Activated CD8-positive, alpha-beta memory T cell treated with anti-CD3 and anti-CD28 coated beads for 4 hours (primary cell): Measurements from ENCODE around the gene MED16.

Experiments
- DNase-seq, 2 donors: peaks; one replicate each; pipeline ENCODE4 v3.0.0-alpha.2; 2020; ENCODE audit warnings: low read depth in 2 of 2

The MED16 gene

GRCh38 chr19:927780-928401 is 34.9 kb upstream of the MED16 start:
- DNase-seq, result no peak

DNA sequence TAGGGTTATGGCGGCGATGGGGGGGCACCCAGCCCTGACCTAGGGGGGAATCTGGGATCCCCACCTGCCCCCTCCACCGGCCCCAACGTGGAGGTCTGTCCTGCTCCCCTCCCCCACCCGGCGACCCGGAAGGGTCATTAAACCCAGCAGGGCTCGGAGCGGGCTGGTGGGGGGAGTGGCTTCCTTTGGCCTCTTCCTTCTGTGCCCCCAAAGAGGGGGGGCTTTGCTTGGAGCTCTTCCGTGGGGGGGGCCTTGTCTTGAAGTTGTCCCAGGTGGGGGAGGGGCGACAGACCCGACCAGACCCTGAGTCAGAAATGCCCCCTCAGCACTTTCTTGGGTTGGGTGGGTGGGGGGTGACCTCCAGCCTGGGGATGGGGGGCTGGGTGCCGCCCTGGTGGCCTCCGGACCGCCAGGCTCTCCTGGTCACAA is 34.4 kb upstream of the MED16 start:
- DNase-seq, result no peak

- no peak for DNase-seq
Observed at GRCh38 chr19:926589-927350, 33.8 kb upstream of the MED16 start.

- no peak for DNase-seq
Observed at GRCh38 chr19:926323-926588, 33.3 kb upstream of the MED16 start.

DNA sequence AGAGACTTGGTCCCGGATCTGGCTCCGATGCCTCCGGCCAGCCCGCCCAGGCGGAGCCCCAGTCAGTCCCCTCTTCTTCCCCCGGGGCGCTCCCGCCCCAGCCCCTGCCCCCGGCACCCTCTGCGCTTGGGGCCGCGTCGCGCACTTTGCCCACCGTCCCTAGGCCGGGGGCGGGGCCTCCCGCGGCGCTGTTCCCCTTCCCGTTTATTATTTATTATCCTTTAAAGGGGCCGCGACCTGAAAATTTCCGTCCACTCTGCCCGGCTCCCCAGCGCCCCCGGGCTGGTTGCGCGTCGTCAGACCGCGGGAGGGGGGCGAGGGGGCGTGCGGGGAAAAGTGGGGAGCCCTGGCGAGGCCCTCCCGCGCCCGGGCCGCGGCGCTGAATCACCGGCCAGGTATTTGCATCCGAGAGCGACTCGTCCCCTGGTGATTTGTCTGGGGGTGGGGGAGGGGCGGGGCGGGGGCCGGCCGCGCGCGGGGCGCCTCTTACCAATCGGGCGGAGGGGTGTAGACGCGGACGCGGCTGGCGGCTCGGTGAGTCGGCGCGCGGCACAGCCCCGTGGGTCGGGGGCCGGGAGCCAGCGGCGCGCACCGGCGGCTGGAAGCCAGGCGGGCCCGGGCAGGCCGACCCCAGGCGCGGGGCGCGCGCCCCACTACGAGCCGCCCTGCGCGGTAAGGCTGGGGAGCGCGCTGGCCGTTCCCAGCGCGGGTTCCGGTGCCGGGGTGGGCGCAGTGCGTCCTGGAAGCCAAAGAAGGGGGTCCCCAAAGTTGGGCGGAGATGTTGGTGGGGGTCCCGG is 32.7 kb upstream of the MED16 start, which contains the start of gene ARID3A:
Gene ARID3A (plus strand): TSS at position 510 of the 797 bp plus-strand sequence. CDS start 3,494 bp downstream, outside the sequence.
- peak; percentile 43 to 47 for DNase-seq

DNA sequence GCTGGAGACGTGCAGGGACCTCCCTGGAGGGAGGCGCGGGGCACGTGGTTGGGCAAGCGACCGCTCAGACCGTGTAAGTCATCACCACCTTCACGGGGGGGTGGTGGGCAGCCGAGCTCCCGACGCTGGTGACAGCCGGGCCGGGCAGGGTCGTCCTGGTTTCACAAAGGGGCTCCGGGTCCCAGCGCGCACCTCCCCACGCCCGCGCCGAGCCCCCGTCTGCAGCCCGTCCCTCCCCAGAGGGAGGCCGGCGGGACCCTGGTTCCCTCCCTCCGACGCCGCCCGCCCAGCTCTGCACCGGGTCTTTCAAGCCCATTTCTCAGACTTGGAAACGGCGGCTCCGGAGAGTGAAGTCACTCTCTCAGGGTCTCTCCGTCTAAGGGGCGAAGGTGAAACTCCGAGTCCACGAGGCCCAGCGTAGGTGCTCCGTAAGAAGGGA is 32.1 kb upstream of the MED16 start:
- DNase-seq, result no peak

GRCh38 chr19:924553-925086 is 31.6 kb upstream of the MED16 start:
- DNase-seq, result no peak

DNA sequence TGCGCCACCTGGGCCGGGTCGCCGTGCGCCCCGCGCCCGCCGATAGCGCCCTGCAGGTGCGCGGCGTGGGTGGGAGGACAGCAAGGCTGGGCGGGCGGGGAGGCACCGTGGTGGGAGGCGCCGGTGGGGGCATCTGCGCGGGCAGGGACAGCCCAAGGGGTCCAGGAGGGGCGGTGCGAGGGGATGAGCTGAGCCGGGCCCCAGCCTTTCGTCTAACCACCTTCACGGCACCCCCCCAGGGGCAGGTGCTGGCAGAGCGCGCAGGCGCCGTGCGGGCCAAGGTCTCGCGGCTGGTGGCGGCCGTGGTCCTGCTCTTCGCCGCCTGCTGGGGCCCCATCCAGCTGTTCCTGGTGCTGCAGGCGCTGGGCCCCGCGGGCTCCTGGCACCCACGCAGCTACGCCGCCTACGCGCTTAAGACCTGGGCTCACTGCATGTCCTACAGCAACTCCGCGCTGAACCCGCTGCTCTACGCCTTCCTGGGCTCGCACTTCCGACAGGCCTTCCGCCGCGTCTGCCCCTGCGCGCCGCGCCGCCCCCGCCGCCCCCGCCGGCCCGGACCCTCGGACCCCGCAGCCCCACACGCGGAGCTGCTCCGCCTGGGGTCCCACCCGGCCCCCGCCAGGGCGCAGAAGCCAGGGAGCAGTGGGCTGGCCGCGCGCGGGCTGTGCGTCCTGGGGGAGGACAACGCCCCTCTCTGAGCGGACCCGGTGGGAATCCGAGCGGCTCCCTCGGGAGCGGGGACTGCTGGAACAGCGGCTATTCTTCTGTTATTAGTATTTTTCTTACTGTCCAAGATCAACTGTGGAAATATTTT is 27.3 kb upstream of the MED16 start:
- peak; percentile 32 to 39 for DNase-seq

DNA sequence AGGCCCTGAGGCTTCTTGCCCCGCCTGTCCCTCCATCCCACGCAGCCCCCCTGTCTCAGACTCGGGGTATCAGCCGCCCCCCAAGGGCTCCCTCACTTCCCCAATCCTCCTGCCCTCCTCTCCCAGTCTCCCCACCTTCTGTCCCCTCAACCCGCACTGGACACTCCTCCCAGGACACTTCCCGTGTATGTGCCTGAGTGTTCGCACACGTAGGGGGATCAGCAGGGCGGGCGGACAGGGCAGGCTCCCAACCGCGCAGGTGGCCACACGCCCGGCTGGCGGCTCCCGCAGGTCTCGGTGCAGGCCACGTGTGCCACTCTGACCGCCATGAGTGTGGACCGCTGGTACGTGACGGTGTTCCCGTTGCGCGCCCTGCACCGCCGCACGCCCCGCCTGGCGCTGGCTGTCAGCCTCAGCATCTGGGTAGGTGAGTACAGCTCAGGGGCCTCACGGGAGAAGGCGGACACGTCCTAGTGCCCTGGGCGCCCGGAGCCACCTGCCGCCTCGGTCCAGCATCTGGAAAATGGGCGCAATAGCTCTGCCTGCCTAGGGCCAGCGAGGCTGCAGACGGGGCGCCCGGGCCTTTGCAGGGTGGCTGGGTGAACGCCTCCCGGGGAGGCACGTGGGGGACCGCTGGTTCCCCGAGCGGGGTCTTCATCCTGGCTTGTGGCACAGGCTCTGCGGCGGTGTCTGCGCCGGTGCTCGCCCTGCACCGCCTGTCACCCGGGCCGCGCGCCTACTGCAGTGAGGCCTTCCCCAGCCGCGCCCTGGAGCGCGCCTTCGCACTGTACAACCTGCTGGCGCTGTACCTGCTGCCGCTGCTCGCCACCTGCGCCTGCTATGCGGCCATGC is 26.4 kb upstream of the MED16 start:
- DNase-seq, result no peak

DNA sequence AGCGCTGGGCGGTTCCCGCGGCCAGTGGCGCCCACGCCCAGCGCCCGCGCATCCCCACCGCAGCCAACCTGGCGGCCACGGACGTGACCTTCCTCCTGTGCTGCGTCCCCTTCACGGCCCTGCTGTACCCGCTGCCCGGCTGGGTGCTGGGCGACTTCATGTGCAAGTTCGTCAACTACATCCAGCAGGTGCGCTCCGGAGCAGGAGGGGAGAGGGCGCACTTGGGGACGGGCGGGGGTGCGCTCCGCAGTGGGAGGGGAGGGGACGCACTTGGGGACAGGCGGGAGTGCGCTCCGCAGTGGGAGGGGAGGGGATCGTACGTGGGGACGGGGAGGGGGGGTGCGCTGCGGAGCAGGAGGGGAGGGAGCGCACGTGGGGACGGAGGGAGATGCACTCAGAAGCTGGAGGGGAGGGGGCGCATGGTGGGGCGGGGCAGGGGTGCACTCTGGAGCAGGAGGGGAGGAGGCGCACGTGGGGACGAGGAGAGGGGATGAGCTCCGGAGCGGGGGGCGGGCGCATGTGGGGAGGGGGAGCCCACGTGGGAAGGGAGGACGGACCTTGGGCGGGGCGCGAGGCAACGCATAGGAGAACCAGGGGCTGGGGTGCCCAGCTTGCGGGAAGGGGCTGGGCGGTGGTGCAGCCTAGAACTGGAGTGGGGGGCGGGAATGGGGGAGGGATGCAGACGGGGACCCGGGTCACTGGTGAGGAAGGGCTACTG is 25.7 kb upstream of the MED16 start:
- DNase-seq, result no peak

DNA sequence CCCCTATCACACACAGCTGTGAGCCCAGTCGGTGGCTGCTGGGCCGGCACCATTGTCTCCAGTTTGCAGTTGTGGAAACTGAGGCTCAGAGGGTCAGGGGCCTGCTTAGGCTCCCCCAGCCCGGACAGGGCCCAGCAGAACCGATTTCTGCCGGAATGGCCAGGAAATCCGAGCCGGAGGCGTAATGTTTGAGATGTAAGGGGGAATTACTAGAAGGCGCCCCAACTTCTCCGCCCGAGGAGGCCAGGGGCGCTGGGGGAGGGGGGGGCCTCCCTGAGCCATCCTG is 25.1 kb upstream of the MED16 start:
- DNase-seq, result no peak

DNA sequence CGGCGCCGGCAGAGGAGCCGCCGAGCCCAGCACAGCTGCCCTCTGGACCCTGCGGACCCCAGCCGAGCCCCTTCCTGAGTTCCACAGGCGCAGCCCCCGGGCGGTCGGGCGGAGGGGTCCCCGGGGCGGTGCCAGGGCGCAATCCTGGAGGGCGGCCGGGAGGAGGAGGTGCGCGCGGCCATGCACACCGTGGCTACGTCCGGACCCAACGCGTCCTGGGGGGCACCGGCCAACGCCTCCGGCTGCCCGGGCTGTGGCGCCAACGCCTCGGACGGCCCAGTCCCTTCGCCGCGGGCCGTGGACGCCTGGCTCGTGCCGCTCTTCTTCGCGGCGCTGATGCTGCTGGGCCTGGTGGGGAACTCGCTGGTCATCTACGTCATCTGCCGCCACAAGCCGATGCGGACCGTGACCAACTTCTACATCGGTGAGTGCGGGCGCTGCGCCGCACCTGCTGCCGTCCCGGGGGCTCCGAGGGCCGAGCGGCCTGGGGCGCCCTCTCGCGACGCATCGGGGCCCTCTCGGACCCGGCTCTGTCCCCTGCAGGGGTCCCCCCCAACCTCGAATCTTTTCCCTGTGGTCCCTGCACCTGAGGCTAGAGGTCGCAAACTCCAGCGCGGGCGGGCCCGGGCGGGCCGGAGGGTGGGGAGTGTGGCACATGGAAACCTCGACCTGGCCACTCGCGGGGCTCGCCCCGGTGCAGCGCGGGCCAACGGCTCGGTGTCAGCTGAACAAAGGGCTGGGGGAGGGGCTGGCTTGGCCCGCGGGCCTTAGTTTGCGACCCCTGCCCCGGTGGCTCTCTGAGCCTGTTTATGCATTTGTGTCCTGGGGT is 24.6 kb upstream of the MED16 start, which contains the start of gene KISS1R:
Gene KISS1R (plus strand): TSS at position 11 of the 829 bp plus-strand sequence. CDS start 170 bp downstream, at position 181.
- DNase-seq, result no peak

GRCh38 chr19:916645-917322 is 23.8 kb upstream of the MED16 start:
- no peak for DNase-seq

DNA sequence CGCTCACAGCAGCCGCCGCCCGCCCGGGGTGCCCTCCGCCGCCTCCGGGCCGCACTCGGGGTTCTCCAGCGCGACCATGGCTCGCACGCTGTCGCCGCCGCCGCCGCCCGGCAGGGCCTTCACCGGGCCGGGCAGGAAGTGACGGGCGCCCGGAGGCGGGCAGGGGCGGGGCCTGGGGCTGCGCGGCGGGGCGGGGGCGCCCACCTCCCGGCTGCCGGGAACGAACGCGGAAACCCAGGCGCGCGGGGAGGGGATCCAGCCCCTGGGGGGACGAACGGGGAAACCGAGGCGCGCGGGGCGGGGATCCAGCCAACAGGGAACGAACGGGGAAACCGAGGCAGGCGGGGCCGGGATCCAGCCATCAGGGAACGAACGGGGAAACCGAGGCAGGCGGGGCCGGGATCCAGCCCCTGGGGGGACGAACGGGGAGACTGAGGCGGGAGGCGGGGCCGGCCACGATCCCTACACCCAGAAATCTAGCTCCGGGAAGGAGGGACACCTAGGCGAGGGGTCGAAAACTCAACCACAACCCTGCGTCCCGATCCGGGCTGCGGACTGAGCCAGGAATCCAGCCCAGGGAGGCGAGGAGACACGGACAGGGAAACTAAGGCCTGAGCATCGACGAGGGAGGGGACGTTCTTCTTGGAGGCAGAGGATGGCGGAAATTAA is 20.2 kb upstream of the MED16 start, which contains the start of gene R3HDM4:
Gene R3HDM4 (minus strand): TSS at position 140 of the 669 bp plus-strand sequence. CDS start 62 bp downstream, at position 78.
- peak; percentile 65 to 69 for DNase-seq

DNA sequence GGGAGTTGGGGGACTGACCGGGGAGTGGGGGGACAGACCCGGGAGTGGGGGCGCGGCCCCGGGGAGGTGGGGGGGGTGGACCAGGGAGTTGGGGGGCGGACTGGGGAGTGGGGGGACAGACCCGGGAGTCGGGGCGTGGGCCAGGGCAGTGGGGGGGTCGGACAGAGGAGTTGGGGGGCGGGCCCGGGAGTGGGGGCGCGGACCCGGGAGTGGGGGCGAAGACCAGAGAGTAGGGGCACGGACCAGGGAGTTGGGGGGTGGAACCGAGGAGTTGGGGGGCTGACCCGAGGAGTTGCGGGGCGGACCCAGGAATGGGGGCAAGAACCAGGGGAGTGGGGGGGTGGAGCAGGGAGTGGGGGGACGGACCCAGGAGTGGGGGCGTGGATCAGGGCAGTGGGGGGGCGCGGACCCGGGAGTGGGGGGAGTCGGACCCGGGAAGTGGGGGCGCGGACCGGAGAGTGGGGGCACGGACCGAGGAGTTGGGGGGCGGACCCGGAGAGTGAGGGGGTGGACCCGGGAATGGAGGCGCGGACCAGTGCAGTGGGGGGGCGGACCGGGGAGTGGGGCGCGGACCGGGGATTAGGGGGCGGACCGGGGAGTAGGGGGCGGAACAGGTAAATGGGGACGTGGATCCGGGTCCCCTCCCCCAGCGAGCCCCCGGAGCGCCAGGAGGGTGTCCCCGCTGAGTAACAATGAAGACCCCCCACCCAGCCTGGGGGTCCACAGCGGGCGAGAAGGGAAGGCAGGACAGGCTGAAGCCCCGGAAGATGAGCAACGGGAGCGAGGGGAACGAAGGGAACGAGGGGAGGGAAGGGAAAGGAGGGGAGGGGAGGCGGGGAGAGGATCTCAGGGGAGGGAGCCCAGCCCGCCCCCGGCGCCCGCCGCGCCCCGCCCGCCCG is 19.4 kb upstream of the MED16 start:
- no peak for DNase-seq

DNA sequence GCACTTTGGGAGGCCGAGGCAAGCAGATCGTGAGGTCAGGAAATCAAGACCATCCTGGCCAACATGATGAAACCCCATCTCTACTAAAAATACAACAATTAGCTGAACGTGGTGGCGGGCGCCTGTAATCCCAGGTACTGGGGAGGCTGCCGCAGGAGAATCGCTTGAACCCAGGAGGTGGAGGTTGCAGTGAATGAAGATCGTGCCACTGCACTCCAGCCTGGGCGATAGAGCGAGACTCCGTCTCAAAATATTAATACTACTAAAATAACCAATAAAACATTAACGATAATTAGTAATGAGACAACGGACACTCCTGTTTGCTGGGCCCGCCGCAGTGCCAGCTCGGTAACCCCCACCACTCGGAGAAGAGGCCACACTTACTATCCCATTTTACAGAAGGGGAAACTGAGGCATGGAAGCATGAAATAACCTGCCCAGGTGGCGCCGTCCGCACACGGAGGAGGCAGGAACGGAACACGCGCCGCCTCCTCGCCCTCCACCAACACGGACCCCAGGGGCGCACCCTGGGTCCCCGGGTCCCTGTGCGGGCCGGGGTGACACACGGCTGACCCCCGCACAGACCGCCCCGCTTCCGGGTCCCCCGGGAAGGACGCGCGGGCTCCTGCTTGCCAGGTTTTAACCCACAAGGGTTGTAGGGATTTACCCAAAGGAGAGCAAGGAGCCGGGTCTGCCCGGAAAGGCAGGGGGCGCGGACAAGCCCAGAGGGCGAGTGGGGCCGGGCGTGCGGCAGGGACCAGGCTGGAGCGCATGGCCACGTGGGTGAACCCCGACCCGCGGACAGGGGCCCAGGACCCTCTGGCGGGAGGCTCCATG is 18.4 kb upstream of the MED16 start:
- no peak for DNase-seq
